Measurements from ENCODE around the gene CPLANE1.
"Not testable (repeated sequence)": the region's sequence is repeated elsewhere in the genome, so short reads cannot be mapped to it uniquely, and the experiment has no call there.

CPLANE1 gene

GRCh38 chr5:37112383-37112991 is 136.7 kb downstream of the CPLANE1 start:
- no peak for DNase-seq

- no peak for DNase-seq
Observed at GRCh38 chr5:37111426-37112382, 137.5 kb downstream of the CPLANE1 start.

DNA sequence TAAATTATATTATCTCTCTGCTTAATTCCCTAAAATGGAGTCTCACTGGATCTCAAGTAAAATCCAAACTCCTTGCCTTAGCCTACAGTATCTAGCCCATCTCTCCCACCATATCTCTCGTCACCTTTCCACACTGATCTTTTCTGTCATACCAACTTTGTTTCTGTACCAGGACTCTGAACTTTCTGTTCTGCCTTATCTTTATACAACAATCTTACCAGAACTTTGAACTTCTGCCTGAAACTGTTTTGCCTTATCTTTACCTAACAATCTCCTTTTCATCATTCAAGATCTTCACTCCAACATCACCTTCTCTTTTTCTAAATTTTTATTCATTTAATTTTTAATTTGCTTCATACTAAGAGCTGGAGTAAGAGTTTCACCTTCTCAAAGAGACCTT is 139.0 kb downstream of the CPLANE1 start:
- DNase-seq = no peak

DNA sequence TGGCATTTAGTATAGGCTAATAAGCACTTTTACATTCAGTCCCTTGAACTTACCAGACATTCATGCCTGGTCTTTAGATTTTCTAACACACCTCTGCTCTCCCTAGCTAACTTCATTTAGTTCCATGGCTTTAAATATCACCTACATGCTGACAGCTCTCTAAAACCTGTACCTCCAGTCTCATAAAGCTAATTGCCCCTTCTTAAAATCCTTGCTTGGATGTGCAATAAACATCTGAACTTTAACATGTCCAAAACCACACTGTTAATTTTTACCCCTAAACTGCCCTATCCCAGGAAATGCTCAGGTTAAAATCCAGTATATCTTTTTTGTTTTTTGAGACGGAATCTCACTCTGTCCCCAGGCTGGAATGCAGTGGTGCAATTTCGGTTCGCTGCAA is 139.8 kb downstream of the CPLANE1 start:
- no peak for DNase-seq

DNA sequence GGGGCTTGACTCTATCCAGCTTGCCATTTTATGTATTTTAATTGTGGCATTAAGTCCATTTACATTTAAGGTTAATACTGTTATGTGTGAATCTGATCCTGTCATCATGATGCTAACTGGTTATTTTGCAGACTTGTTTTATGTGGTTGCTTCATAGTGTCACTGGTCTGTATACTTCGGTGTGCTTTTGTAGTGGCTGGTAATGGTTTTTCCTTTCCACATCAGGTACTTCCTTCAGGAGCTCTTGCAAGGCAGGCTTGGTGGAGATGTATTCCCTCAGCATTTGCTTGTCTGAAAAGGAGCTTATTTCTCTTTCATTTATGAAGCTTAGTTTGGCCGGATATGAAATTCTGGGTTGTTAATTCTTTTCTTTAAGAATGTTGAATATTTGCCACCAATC is 145.9 kb downstream of the CPLANE1 start:
- no peak for DNase-seq

DNA sequence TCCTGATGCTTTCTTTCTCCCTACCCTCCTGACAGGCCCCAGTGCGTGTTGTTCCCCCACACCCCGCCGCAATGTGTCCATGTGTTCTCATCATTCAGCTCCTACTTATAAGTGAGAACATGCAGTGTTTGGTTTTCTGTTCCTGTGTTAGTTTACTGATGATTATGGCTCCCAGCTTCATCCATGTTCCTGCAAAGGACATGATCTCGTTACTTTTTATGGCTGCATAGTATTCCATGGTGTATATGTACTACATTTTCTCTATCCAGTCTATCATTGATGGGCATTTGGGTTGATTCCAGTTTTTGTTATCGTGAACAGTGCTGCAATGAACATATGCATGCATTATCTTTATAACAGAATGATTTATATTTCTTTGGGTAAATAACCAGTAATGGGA is 149.9 kb downstream of the CPLANE1 start:
- DNase-seq = not testable (repeated sequence)

- not testable (repeated sequence) for DNase-seq
Observed at GRCh38 chr5:37093795-37094194, 155.4 kb downstream of the CPLANE1 start.

- DNase-seq = no peak
Observed at GRCh38 chr5:37090781-37091180, 158.4 kb downstream of the CPLANE1 start.

GRCh38 chr5:37090123-37090726 is 159.0 kb downstream of the CPLANE1 start:
- no peak for DNase-seq

DNA sequence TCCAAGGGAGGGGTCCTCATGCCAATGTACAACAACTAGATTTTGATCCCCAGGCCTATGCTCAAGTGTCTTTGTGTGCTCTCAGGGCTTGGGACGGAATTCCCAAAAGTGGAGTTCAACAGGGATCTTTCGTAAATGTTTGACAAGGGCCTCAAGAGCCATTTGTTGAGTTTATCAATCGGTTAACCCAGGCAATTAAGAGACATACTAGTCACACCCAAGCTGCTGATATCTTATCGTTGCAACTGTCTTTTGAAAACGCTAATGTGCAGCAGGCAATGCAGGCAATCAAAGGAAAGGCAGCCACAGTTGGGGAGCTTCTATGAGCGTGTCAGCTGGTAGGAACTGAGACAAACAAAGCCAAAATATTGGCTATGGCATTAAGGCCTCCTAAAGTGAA is 161.2 kb downstream of the CPLANE1 start:
- no peak for DNase-seq

GRCh38 chr5:37086466-37087173 is 162.6 kb downstream of the CPLANE1 start:
- DNase-seq = no peak

GRCh38 chr5:37086026-37086425 is 163.2 kb downstream of the CPLANE1 start:
- not testable (repeated sequence) for DNase-seq

GRCh38 chr5:37082977-37083376 is 166.2 kb downstream of the CPLANE1 start:
- not testable (repeated sequence) for DNase-seq

GRCh38 chr5:37080697-37081096 is 168.5 kb downstream of the CPLANE1 start:
- no peak for DNase-seq

DNA sequence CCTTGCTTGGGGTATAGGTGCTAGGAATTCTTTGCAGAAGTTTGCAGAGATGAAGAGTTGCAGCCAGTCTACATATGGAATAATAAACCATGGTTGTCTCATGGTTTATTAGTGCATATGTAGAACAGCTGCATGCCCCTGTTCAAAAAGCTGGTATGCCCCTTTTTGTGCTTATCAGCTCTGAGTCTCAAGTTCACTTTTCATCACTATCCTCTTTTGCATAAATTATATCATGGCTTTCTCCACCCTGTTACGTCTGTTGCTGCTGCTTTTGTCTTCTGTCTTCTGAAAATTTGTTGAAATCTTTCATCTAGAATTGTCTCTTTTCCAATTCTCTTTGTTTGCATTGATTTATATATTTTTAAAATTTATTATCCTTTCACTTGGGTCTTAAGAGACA is 172.0 kb downstream of the CPLANE1 start:
- no peak for DNase-seq

- no peak for DNase-seq
Observed at GRCh38 chr5:37075399-37075950, 173.7 kb downstream of the CPLANE1 start.

- DNase-seq = no peak
Observed at GRCh38 chr5:37071901-37072581, 177.1 kb downstream of the CPLANE1 start.

DNA sequence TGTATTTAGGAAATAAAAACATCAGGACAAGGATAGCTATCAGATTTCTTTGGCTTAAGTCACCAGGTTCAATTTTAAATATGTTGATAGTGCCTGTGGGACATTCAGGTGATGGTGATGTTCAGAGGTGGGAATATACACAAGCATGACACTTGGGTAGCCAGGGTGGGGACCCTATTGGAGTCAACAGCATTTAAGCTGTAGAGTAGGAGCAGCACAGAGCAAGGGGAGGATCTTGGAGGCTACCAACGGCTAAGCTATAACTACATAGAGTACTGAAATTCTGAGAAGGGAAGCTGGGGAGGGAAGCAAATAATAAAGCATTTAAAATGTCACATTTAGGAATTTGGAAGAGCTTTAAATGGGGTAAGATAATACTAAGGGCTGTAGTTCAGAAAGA is 177.7 kb downstream of the CPLANE1 start:
- DNase-seq = no peak

DNA sequence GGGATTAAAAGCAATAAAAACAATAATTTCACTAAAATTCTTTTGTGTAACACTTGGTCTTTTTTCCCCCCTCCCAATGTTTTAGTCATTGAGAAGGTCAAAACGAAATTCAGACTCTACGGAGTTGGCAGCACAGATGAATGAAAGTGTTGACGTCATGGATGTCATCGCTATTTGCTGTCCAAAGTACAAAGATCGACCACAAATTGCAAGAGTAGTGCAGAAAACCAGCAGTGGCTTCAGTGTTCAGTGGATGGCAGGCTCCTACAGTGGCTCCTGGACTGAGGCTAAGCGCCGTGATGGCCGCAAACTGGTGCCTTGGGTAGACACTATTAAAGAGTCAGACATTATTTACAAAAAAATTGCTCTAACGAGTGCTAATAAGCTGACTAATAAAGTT is 184.7 kb downstream of the CPLANE1 start:
- DNase-seq = no peak

DNA sequence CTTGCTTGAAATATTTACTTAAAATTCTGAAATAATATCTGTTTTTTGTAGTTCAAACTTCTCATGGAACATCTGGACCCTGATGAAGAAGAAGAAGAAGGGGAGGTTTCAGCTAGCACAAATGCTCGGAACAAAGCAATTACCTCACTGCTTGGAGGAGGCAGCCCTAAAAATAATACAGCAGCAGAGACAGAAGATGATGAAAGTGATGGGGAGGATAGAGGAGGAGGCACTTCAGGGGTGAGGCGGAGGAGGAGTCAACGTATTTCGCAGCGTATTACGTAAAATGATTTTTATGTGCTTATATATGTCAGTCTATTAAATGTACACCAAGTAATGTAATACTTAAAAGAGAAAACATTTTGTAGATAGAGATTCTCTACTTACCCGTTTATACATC is 185.4 kb downstream of the CPLANE1 start:
- no peak for DNase-seq

DNA sequence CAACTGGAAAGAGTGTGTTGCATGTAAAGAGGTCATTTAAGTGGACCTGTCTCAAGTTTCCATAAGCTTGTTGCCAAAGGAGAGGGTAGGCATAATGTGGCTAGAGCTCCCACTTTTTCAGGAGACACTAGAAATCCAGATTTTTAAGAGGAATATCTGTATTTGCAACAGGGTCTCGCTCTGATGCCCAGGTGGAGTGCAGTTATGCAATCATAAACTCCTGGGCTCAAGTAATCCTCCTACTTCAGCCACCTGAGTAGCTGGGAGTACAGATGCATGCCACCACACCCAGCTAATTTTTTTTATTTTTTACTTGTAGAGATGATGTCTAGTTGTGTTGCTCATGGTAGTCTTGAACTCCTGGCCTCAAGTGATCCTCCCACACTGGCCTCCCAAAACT is 189.1 kb downstream of the CPLANE1 start:
- DNase-seq = no peak

DNA sequence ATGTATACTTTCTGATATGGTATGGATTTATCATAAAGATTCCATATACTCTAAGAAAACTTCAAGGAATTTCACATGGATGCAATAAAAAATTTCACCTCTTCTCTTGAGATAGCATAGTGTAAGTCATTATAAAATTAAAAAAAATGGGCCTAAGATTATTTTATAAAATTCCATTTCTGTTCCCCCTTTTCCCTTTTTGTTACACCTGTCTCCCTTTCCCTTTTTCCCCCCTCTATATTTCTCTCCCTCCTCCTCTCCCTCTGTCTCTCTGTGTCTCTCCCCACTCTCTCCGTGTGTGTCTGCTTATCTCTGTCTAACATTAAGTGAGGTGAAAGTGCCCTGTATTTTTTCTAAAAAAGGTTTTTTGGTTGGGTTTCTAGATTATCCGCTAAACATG is 192.4 kb downstream of the CPLANE1 start:
- no peak for DNase-seq

Measured in left hindlimb (tissue), 1 donor.